HG03521 (cell line): Measurements from ENCODE around the gene PLCB2.

ENCODE experiments used
- ATAC-seq: cut with Tn5 transposase; IDR thresholded peaks from one replicate; pipeline ENCODE4 v1.9.1; 2021; ENCODE audit warnings: mild to moderate bottlenecking, moderate library complexity; ENCODE audit not compliant: unreplicated experiment

The PLCB2 gene

GRCh38 chr15:40342416-40343320 lies 34.9 kb upstream of the PLCB2 start:
- ATAC-seq, result no peak

DNA sequence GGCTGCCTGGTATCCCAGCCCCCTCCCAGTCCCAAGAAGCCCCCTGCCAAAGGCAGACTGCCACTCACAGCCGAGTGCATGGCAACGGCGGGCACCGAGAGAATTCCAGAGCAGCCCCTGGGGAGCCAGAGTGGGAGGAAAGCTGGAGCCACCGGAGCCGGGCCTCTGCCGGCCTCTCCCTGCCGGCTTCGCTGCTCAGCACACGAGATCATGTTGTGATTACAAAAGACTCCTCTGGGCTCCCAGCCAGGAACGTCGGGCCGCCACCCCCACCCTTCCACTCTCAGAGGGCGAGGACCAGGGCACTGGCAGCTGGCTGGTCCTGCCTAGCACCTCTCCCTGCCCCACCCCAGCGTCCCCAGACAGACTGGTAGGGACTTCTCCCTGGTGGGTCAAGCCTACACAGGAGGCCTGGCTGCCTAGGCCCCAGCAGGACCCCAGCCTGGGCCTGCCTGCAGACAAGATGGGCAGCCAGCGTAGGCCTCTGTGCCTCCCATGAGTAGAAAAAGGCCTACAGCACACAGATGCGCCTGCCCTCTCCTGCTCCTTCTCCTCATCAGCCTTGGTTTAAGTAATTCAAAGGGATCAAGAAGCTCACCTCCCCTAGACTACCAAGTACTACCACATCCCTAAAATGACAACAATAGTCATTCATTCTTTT lies 33.1 kb upstream of the PLCB2 start, which contains the start of gene CCDC9B:
Gene CCDC9B (minus strand): TSS at position 200 of the 661 bp plus-strand sequence. CDS start 120 bp downstream, at position 80.
- no peak for ATAC-seq

DNA sequence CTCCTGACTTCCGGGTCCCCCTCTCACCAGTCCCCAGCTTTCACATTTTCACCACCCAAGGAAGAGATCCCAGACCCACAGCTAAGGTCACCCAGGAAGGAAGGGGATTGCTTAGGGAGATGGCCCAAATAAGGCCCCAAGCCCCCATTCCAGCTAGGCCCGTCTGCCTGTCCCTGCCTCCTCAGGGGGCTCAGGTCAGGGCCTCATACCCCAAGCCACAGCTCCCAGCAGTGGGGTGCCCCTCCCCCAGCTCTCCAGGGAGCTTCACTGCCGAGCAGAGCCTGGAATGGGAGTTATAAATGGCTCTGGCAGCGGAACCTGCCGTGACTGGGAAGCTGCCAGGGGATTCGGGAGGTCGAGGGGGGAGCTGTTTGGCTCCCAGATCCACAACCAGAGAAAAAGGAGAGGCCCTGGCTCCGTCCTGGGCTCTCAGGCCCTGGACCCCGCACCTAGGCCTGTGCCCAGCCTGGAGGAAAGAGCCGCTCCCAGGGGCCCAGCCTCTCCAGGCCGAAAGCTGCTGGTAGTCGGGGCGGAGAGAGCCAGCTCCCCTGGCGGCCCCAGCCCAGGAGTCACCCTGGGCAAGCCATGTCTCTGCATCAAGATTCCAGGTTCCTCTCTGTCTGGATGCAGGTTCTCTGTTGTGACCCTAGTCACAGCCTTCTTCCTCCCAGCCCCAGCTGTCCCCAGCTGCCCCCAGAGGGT lies 32.5 kb upstream of the PLCB2 start:
- ATAC-seq, result no peak

DNA sequence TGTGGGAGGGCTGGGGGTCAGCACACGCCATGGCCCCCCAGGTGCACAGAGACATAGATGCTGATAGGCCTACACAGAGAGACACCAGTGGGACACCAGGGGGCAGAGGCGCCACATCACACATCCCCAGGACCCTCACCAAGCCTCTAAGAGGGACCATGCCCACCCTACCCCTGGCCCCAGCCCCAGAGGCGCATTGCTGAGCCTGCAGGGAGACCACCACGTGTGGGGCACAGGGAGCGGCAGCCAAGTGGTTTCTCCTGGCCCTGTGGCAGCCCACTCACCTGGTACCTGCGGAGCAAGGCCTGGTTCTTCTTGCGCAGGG lies 31.8 kb upstream of the PLCB2 start:
- ATAC-seq, result no peak

GRCh38 chr15:40338921-40339620 lies 31.3 kb upstream of the PLCB2 start:
- no peak for ATAC-seq

DNA sequence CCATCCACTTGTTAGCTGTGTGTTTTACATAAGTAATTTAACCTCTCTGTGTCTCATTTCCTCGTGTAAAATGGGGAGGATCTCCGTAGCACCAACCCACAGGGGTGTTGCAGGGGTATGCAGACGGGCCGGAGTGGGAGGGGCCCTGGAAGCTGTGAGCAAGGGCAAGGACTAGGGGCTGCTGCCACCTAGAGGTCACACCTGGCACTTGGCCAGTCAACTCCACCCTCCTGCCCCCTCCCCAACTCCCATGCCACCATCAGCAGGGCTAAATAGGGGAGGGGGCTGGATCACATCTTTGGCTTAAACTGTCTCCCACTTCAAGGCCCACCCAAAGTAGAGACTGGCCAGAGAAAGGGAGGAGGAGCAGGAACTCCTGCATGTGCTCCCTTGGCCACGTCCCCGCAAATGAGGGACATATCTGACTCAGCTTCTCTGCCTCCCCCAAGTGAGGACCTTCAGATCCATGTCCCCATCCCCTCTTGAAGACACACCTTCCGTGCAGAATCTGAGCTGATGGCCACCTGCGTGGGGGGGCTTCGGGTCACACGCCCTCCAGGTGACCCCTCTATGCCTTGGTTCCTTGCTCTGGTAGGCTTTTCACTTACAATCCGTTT lies 30.4 kb upstream of the PLCB2 start:
- ATAC-seq, result peak; percentile 42

- no peak for ATAC-seq
Observed at GRCh38 chr15:40337597-40337996, 29.9 kb upstream of the PLCB2 start.

- ATAC-seq, result no peak
Observed at GRCh38 chr15:40336744-40337122, 29.0 kb upstream of the PLCB2 start.

- no peak for ATAC-seq
Observed at GRCh38 chr15:40335938-40336743, 28.4 kb upstream of the PLCB2 start.

GRCh38 chr15:40334941-40335795 lies 27.4 kb upstream of the PLCB2 start:
- ATAC-seq, result no peak

DNA sequence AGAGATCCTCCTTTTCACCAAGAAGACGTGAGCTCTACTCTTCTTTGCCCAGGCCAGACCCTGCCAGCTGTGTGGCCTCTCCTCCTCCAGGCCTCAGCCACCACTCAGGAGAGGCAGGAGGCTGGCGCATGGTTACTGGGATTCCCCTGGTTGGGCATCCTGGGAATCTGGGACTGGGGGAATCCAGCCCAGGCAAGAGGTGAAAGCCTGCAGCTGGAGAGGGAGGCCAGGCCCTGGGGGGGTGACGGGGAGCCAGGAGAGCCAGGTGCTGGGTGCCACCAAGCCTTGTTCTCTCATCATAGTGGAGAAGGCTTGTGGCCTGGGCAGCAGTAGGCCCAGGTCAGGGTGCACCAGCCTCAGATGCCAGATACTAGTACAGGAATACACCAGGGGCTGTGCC lies 26.8 kb upstream of the PLCB2 start:
- ATAC-seq, result no peak

GRCh38 chr15:40333922-40334492 lies 26.3 kb upstream of the PLCB2 start:
- no peak for ATAC-seq

GRCh38 chr15:40332113-40332781 lies 24.5 kb upstream of the PLCB2 start:
- ATAC-seq, result no peak

DNA sequence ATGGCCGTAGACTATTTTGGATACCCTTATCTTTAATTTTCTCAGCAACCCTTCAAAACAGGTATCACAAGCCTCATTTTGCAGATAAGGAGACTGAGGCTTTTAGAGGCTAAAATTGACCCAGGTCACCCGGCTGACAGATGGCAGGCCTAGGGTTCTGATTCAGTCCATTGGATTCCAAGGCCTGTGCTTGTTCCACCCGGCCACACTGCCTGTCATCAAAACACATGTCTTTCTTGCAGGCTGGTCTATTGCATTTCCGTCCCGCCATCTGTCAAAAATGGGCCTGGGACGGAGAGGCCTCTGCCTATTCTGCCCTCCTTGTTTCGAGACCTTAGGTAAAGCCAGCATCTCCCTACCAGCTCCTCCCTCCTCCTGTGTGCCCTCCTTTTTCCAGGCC lies 23.9 kb upstream of the PLCB2 start:
- no peak for ATAC-seq

DNA sequence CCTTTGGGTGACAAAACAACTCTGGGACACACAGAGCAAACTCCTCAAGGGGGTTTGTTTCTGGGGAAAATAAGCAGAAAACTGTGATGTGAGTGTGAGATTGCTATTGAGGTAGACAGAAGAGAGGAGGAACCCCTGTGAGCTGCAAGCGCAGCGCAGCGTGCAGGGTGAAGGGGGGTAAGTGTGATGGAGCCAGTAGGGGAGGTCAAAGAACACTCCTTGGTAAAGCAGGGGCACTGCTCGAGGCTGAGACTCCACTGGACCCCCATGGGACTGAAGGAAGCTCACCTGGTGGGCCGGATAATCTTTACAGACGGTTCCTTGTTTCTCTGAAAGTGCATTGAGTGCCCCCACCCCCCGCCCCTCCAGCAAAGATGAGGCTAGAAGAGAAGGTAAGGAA lies 23.3 kb upstream of the PLCB2 start:
- no peak for ATAC-seq

GRCh38 chr15:40330368-40330836 lies 22.7 kb upstream of the PLCB2 start:
- no peak for ATAC-seq

DNA sequence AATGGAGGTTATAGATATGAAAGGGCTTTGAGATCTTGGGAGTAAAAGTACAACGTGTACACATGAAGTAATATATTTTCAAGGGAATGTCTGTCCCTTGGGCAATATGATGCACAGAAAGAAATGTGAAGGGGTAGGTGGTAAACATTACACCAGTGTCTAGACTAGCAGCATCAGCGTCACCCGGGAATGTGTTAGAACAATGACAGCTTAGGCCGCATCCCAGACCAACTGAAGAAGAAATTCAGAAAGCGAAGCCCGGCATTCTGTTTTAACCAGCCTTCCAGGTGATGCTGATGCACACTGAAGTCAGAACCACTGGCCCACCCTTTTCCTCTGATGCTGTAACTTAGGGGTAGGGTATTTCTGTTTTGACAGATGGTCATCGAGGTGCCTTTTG lies 22.1 kb upstream of the PLCB2 start:
- ATAC-seq, result no peak

GRCh38 chr15:40328751-40329150 lies 21.0 kb upstream of the PLCB2 start:
- ATAC-seq, result no peak
